Body of pancreas (tissue), 4 donors: ENCODE data around the gene SLC37A1. TPM values are rescaled to one million over a fixed set of nuclear protein-coding genes. Genes with fewer than 3 reads are reported as not detected.
A peak's percentile ranks its signal among the peaks of the same experiment; 100 is the strongest.

Experiments used
- ATAC-seq: fragments of 150-250 bp; one replicate; pipeline ENCODE4 v1.9.1; 2016
- DNase-seq, 4 donors: peaks; one replicate each; pipeline ENCODE4 v3.0.0-alpha.2; 2019
- H3K27ac ChIP-seq, 4 donors: fragments of 200-600 bp; sonication (generic); 1 replicate in 3 of 4; 2 replicates in 1 of 4; pipeline versions ENCODE4 v1.5.1 to v1.6.1; 2016 to 2019; ENCODE audit warnings: mild to moderate bottlenecking in 1 of 4, mixed read lengths in 1 of 4, moderate library complexity in 1 of 4
- H3K27me3 ChIP-seq, 2 donors: fragments of 200-600 bp; sonication (generic); one replicate each; pipeline ENCODE4 v1.6.0; 2016; ENCODE audit warnings: mild to moderate bottlenecking in 1 of 2
- H3K36me3 ChIP-seq, 2 donors: fragments of 200-600 bp; sonication (generic); replicated peaks in 1 of 2; 2 replicates each; pipeline ENCODE4 v1.5.1; 2016; ENCODE audit warnings: low read depth in 2 of 2; ENCODE audit not compliant: insufficient read depth in 1 of 2
- H3K4me1 ChIP-seq: fragments of 200-600 bp; sonication (generic); one replicate; pipeline ENCODE4 v1.6.0; 2016
- H3K4me3 ChIP-seq, 2 donors: fragments of 200-600 bp; sonication (generic); 1 replicate in 1 of 2; 2 replicates in 1 of 2; pipeline ENCODE4 v1.5.1; 2016 to 2019
- H3K9me3 ChIP-seq, 3 donors: fragments of 200-600 bp; sonication (generic); 1 replicate in 2 of 3; 2 replicates in 1 of 3; pipeline ENCODE4 v1.5.1; 2016
- POLR2A ChIP-seq, 3 donors: fragments of 450-650 bp; IDR thresholded peaks; one replicate each; pipeline ENCODE4 v1.6.1; 2016; ENCODE audit warnings: antibody characterized with exemption in 3 of 3, mild to moderate bottlenecking in 2 of 3
- WGBS, 2 donors: methylation state at CpG; one replicate each; pipeline ENCODE4 v1.1.5; 2017; 5-methylcytosine and 5-hydroxymethylcytosine counted together
- intact Hi-C: fragments of 100-400 bp; cut with DNase I; formaldehyde crosslinking; loops from one replicate; pipeline ENCODE4 v1.15.1; 2023
- total RNA-seq, 2 donors: library from RNA; depleted of rRNA; stranded (reverse); fragments of >200 nt; gene quantifications; one replicate each; pipeline ENCODE4 v1.1.0, GENCODE V29; 2016
- TF ChIP-seq, protein P1 (sequence below), 7 experiments: fragments of 450-650 bp in 4 of 7; fragments of 200-600 bp in 3 of 7; sonication (generic) in 3 of 7; IDR thresholded peaks; one replicate each; pipeline ENCODE4 v1.5.1; 2016 to 2019; ENCODE audit warnings: antibody characterized with exemption in 7 of 7

The SLC37A1 gene
- total RNA-seq, 2 donors from 2014 or later = 6.3 to 16.3 TPM

DNA sequence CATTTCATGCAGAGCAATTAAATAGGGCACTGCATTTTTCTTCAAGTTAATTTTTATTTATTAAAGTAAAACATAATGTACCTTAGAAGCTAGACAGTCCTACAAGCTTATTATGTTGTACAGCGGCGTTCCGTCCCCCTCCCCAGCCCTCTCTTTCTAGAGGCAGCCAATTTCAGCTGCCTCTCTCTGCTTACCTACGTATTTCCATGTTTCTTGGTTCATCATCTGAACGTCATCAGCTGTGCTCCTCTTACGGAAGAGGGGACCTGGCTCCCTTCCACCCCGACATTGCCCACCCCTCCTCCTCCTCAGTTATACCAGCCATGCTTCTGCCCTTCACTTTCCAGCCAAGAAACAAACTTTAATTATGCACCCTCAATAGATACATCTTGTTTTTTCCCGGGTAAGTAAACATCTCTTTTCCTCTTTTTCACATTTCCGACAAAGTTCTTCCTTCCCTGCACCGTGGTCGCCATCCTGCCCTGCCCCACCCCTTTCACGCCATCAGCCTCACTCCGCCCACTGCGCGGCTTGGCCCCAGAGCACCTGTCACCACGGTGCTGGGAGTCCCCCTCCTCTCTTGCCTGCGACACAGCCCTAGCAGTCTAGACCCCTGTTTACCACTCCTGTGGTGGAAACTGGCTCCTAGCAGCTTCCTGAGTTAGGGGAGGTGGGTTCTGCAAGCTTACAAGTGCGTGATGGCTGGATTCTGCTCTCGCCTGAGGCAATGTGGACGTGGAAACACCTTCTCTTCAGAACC lies 57.9 kb downstream of the SLC37A1 start:
- DNase-seq = peak in 1 of 4 donors; percentile 9
- Histone ChIP-seq H3K9me3 (no peaks in the 10 kb centered on the region), H3K4me3 (no peak overlapping the region), H3K27me3 (no peaks in the 10 kb centered on the region), H3K36me3 (peaks cover 0 to 7% of the 10 kb centered on the region in 2 donors), H3K27ac (no peak overlapping the region), H3K4me1 (no peaks in the 10 kb centered on the region)
- no peak for ATAC-seq
- intact Hi-C loops = no loop called here
- 82 to 85% methylated on average over 20 of the region's 20 CpGs for WGBS, 2 donors
- no peak for TF ChIP-seq POLR2A (IDR thresholded peaks at IDR 0.05)
- TF ChIP-seq, protein P1, sequence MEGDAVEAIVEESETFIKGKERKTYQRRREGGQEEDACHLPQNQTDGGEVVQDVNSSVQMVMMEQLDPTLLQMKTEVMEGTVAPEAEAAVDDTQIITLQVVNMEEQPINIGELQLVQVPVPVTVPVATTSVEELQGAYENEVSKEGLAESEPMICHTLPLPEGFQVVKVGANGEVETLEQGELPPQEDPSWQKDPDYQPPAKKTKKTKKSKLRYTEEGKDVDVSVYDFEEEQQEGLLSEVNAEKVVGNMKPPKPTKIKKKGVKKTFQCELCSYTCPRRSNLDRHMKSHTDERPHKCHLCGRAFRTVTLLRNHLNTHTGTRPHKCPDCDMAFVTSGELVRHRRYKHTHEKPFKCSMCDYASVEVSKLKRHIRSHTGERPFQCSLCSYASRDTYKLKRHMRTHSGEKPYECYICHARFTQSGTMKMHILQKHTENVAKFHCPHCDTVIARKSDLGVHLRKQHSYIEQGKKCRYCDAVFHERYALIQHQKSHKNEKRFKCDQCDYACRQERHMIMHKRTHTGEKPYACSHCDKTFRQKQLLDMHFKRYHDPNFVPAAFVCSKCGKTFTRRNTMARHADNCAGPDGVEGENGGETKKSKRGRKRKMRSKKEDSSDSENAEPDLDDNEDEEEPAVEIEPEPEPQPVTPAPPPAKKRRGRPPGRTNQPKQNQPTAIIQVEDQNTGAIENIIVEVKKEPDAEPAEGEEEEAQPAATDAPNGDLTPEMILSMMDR (IDR thresholded peaks at IDR 0.05) = no peak

GRCh38 chr21:42572906-42573495 lies 59.3 kb downstream of the SLC37A1 start:
- Histone ChIP-seq H3K4me3 (no peak overlapping the region), H3K27ac (no peak overlapping the region), H3K9me3 (no peaks in the 10 kb centered on the region), H3K4me1 (no peaks in the 10 kb centered on the region), H3K36me3 (peaks cover 0 to 7% of the 10 kb centered on the region in 2 donors), H3K27me3 (no peaks in the 10 kb centered on the region)
- intact Hi-C loops = no loop called here
- TF ChIP-seq, protein P1 (IDR thresholded peaks at IDR 0.05) = no peak
- no peak for TF ChIP-seq POLR2A (IDR thresholded peaks at IDR 0.05)
- no peak for ATAC-seq
- 91 to 92% methylated on average over 12 of the region's 12 CpGs for WGBS, 2 donors
- peak in 2 of 4 donors; percentile 1 to 9 for DNase-seq

GRCh38 chr21:42574234-42575027 lies 60.8 kb downstream of the SLC37A1 start:
- no peak overlapping the region for H3K4me3 ChIP-seq
- H3K9me3 ChIP-seq = no peaks in the 10 kb centered on the region
- WGBS, 2 donors = 76 to 87% methylated on average over 7 of the region's 7 CpGs
- no peaks in the 10 kb centered on the region for H3K27me3 ChIP-seq
- TF ChIP-seq, protein P1 (IDR thresholded peaks at IDR 0.05) = no peak
- H3K4me1 ChIP-seq = no peaks in the 10 kb centered on the region
- peak in 2 of 4 donors; percentile 1 to 8 for DNase-seq
- no peak for ATAC-seq
- H3K36me3 ChIP-seq = peaks cover 0 to 2% of the 10 kb centered on the region in 2 donors
- intact Hi-C loops = no loop called here
- H3K27ac ChIP-seq = no peak overlapping the region

DNA sequence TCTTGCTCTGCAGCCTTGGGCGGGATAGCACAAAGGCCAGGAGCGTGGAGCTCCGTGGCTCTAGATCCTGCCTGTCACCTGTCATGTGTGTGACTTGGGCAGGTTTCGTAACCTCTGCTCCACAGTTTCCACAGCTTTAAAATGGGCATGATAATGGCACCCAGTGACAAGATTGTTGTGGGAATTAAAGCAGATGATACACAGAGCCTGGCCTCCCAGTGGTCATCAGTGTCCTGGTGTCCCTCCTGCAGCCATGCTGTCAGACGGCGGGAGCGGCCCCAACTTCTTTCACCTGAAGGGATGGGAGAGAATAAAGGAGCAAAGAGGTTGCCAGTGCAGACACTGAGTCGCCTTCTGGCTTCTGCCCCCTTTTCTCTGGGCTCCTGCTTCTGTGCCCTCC lies 61.5 kb downstream of the SLC37A1 start:
- Histone ChIP-seq H3K9me3 (no peaks in the 10 kb centered on the region), H3K36me3 (peaks cover 0 to 2% of the 10 kb centered on the region in 2 donors), H3K27me3 (no peaks in the 10 kb centered on the region), H3K4me1 (no peaks in the 10 kb centered on the region), H3K27ac (no peak overlapping the region), H3K4me3 (no peak overlapping the region)
- 96% methylated on average over 5 to 8 of the region's 8 CpGs for WGBS, 2 donors
- DNase-seq (peak in 1 of 4 donors; percentile 4), ATAC-seq (no peak)
- intact Hi-C loops = no loop called here
- no peak for TF ChIP-seq POLR2A (IDR thresholded peaks at IDR 0.05)
- TF ChIP-seq, protein P1 (IDR thresholded peaks at IDR 0.05) = no peak
